OCI-LY1 (cell line): ENCODE results near the gene HIVEP2.

Experiments used
- H2AFZ ChIP-seq: fragments of 200-600 bp; sonication (generic), shearing (Covaris generic); 2 replicates; pipeline ENCODE4 v1.6.0; 2014; ENCODE audit warnings: antibody characterized with exemption, mild to moderate bottlenecking, low read length
- H3F3A ChIP-seq: fragments of 200-600 bp; sonication (generic), shearing (Covaris generic); 2 replicates; pipeline ENCODE4 v1.6.0; 2014; ENCODE audit warnings: mild to moderate bottlenecking, antibody characterized with exemption, low read length, moderate library complexity; ENCODE audit not compliant: insufficient read depth
- H3K27ac ChIP-seq: fragments of 200-600 bp; sonication (generic); 2 replicates; pipeline ENCODE4 v1.5.1; 2014; ENCODE audit warnings: low read length, mixed run types, mild to moderate bottlenecking, low read depth; ENCODE audit not compliant: poor library complexity, severe bottlenecking
- H3K27me3 ChIP-seq: fragments of 200-600 bp; sonication (generic); 2 replicates; pipeline ENCODE4 v1.6.0; 2014; ENCODE audit warnings: antibody characterized with exemption, mild to moderate bottlenecking, low read length, moderate library complexity; ENCODE audit not compliant: insufficient read depth
- H3K36me3 ChIP-seq: fragments of 200-600 bp; sonication (generic); 2 replicates; pipeline ENCODE4 v1.6.1; 2014; ENCODE audit warnings: mild to moderate bottlenecking, antibody characterized with exemption, low read length, moderate library complexity, mixed read lengths; ENCODE audit not compliant: insufficient read depth
- H3K4me1 ChIP-seq: fragments of 200-600 bp; sonication (generic); 2 replicates; pipeline ENCODE4 v1.5.1; 2014; ENCODE audit warnings: mild to moderate bottlenecking, low read length, moderate library complexity; ENCODE audit not compliant: insufficient read depth, severe bottlenecking
- H3K4me2 ChIP-seq: fragments of 200-600 bp; sonication (generic), shearing (Covaris generic); 2 replicates; pipeline ENCODE4 v1.6.1; 2014; ENCODE audit warnings: low read length
- H3K4me3 ChIP-seq: fragments of 200-600 bp; sonication (generic); 2 replicates; pipeline ENCODE4 v1.5.1; 2014; ENCODE audit warnings: low read length, low read depth, mild to moderate bottlenecking, mixed read lengths; ENCODE audit not compliant: poor library complexity, severe bottlenecking
- H3K79me2 ChIP-seq: fragments of 200-600 bp; shearing (Covaris generic); 2 replicates; pipeline ENCODE4 v1.6.1; 2016; ENCODE audit warnings: mixed run types, low read length, mixed read lengths; ENCODE audit not compliant: insufficient read depth
- H3K9ac ChIP-seq: fragments of 200-600 bp; sonication (generic), shearing (Covaris generic); 2 replicates; pipeline ENCODE4 v1.6.1; 2014; ENCODE audit warnings: mild to moderate bottlenecking, low read length, mixed read lengths
- H3K9me2 ChIP-seq: fragments of 200-600 bp; sonication (generic), shearing (Covaris generic); 2 replicates; pipeline ENCODE4 v1.6.1; 2014; ENCODE audit warnings: low read depth, mild to moderate bottlenecking, low read length, mixed read lengths
- H3K9me3 ChIP-seq: fragments of 200-600 bp; shearing (Covaris generic); 2 replicates; pipeline ENCODE4 v1.6.1; 2014; ENCODE audit warnings: low read length, mixed read lengths
- H4K20me1 ChIP-seq: fragments of 200-600 bp; sonication (generic), shearing (Covaris generic); 2 replicates; pipeline ENCODE4 v1.6.0; 2016; ENCODE audit warnings: mild to moderate bottlenecking, low read length; ENCODE audit not compliant: insufficient read depth
- EZH2 ChIP-seq: fragments of 200-600 bp; sonication (generic), shearing (Covaris generic); IDR thresholded peaks from 2 replicates; pipeline ENCODE4 v1.8.0; 2017; ENCODE audit warnings: borderline replicate concordance, mixed run types, mild to moderate bottlenecking, antibody characterized with exemption, low read length, moderate library complexity, mixed read lengths
- TF ChIP-seq, protein P1 (sequence below): fragments of 200-600 bp; sonication (generic), shearing (Covaris generic); IDR thresholded peaks from 2 replicates; pipeline ENCODE4 v1.5.1; 2017; ENCODE audit warnings: mild to moderate bottlenecking, antibody characterized with exemption, low read length, moderate library complexity, mixed read lengths

The HIVEP2 gene

DNA sequence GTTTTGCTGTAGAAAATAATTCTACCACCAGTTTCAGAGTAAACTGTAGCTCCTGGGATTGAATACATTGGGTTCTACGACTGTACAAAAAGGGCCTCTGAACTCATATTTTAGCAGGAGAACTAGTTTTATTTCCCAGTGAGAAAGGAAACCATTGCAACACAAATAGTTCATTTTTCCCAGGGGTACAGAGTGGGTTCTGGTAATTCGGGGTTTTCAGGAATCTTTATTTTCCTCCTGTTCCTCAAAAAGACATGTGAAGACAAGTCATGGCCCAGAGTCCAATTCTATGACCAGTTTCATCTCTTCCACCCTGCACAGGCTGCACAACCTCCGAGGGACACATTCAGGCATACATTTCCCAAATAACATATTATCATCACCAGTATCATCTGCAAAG is 222.1 kb downstream of the HIVEP2 start:
- H3K9ac ChIP-seq: no peak overlapping the region
- H3K9me3 ChIP-seq: peaks cover 9% of the 10 kb centered on the region
- no peaks in the 10 kb centered on the region for H3K9me2 ChIP-seq
- H3K4me1 ChIP-seq: no peaks in the 10 kb centered on the region
- H3K4me2 ChIP-seq: no peak overlapping the region
- no peak overlapping the region for H3K4me3 ChIP-seq
- TF ChIP-seq EZH2: no peak
- TF ChIP-seq, protein P1, sequence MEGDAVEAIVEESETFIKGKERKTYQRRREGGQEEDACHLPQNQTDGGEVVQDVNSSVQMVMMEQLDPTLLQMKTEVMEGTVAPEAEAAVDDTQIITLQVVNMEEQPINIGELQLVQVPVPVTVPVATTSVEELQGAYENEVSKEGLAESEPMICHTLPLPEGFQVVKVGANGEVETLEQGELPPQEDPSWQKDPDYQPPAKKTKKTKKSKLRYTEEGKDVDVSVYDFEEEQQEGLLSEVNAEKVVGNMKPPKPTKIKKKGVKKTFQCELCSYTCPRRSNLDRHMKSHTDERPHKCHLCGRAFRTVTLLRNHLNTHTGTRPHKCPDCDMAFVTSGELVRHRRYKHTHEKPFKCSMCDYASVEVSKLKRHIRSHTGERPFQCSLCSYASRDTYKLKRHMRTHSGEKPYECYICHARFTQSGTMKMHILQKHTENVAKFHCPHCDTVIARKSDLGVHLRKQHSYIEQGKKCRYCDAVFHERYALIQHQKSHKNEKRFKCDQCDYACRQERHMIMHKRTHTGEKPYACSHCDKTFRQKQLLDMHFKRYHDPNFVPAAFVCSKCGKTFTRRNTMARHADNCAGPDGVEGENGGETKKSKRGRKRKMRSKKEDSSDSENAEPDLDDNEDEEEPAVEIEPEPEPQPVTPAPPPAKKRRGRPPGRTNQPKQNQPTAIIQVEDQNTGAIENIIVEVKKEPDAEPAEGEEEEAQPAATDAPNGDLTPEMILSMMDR: no peak
- H4K20me1 ChIP-seq: no peaks in the 10 kb centered on the region
- H3K36me3 ChIP-seq: no peaks in the 10 kb centered on the region
- no peaks in the 10 kb centered on the region for H3K27me3 ChIP-seq
- H3F3A ChIP-seq: no peaks in the 10 kb centered on the region
- H3K27ac ChIP-seq: no peak overlapping the region
- H2AFZ ChIP-seq: no peak overlapping the region
- H3K79me2 ChIP-seq: no peaks in the 10 kb centered on the region

DNA sequence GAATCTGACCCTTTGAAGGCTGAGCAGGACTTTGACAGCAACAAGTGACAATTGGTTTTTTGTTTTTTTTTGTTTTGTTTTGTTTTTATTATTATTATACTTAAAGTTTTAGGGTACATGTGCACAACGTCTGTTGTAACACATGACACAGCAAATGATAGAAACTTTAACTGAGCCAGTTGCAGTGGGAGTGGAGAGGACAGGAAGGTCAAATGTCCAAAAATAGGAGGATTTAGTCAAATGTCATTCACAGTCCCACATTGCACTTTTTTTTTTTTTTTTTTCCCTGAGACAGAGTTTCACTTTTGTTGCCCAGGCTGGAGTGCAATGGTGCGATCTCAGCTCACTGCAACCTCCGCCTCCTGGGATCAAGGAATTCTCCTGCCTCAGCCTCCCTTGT is 223.0 kb downstream of the HIVEP2 start:
- Histone ChIP-seq H3K9ac (no peak overlapping the region), H2AFZ (no peak overlapping the region), H3F3A (no peaks in the 10 kb centered on the region)

DNA sequence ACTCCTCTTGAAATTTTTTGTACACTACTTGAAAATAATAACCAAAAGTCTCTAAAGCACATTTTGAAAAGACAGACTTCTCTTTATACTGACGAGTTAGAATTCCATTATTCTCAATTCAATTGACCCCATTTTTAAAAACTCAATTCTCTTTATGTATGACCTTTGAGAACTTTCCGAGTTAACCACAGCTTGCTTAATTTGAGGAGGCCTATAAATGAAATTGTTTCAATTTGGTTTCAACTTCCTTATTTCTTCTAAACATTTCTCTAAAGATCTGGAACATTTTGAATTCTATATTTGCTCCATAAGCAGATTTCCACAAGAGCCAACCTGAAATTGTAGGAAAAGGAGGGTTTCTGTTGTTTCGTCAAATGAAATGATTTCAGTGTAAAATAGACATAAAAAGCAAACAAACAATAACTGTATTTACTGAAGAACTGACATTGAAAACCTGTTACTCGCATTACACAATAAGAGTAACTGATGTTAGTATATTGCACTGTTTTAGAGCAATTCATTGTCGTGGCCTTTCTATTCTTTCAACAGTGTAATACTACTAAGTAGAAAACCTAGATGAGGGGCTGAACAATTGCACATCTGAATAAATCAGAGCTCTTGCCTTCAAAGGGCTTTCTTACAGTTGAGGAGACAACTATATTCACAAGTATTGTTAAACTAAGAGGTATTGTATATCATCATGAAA is 223.6 kb downstream of the HIVEP2 start:
- H3K4me2 ChIP-seq: no peak overlapping the region
- TF ChIP-seq, protein P1: no peak
- TF ChIP-seq EZH2: no peak
- no peak overlapping the region for H2AFZ ChIP-seq
- no peaks in the 10 kb centered on the region for H3K36me3 ChIP-seq
- no peaks in the 10 kb centered on the region for H3K27me3 ChIP-seq
- no peaks in the 10 kb centered on the region for H3K4me1 ChIP-seq
- H4K20me1 ChIP-seq: no peaks in the 10 kb centered on the region
- peaks cover 9% of the 10 kb centered on the region for H3K9me3 ChIP-seq
- H3K4me3 ChIP-seq: no peak overlapping the region
- H3K79me2 ChIP-seq: no peaks in the 10 kb centered on the region
- no peaks in the 10 kb centered on the region for H3F3A ChIP-seq
- H3K27ac ChIP-seq: no peak overlapping the region
- H3K9ac ChIP-seq: no peak overlapping the region
- H3K9me2 ChIP-seq: no peaks in the 10 kb centered on the region

More for the DNA sequence above, 223.0 kb downstream of the HIVEP2 start:
- H3K27ac ChIP-seq: no peak overlapping the region
- H4K20me1 ChIP-seq: no peaks in the 10 kb centered on the region
- H3K79me2 ChIP-seq: no peaks in the 10 kb centered on the region
- no peak overlapping the region for H3K4me2 ChIP-seq
- no peaks in the 10 kb centered on the region for H3K9me2 ChIP-seq
- peaks cover 9% of the 10 kb centered on the region for H3K9me3 ChIP-seq
- H3K36me3 ChIP-seq: no peaks in the 10 kb centered on the region
- H3K4me1 ChIP-seq: no peaks in the 10 kb centered on the region
- no peaks in the 10 kb centered on the region for H3K27me3 ChIP-seq
- H3K4me3 ChIP-seq: no peak overlapping the region
- TF ChIP-seq EZH2: no peak
- TF ChIP-seq, protein P1: no peak
